HG02973 (cell line): ENCODE results near the gene GUCA1C.

Source experiments
- ATAC-seq: cut with Tn5 transposase; IDR thresholded peaks from one replicate; pipeline ENCODE4 v1.9.1; 2021; ENCODE audit warnings: moderate library complexity; ENCODE audit not compliant: unreplicated experiment

Gene GUCA1C, protein sequence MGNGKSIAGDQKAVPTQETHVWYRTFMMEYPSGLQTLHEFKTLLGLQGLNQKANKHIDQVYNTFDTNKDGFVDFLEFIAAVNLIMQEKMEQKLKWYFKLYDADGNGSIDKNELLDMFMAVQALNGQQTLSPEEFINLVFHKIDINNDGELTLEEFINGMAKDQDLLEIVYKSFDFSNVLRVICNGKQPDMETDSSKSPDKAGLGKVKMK

GRCh38 chr3:108953700-108954099 lies at the start of gene GUCA1C:
TSS of gene GUCA1C (minus strand) at chr3:108953879. CDS start at chr3:108953762, 117 bp downstream.
- ATAC-seq = no peak

- ATAC-seq = no peak
Observed at GRCh38 chr3:108998436-108998835, 44.8 kb upstream of the GUCA1C start.

DNA sequence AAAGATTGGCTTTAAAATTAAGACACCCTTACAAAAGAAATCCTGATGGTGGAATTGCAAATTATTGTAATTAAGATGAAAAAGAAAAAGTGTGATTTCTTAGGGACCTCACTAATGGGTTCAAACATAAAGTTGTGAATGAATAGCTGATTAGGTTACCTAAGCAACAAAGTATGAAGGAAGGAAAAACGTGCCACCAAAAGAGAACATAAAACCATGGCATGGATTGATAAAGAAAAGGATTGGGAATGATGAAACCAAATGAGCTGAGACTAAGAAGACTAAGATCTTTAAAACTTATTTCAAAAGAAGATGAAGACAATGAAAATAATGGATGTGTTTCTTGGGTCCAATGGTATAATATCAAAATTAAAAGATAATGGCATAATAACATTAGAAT lies 32.2 kb upstream of the GUCA1C start:
- ATAC-seq = no peak

GRCh38 chr3:108983051-108983450 lies 29.4 kb upstream of the GUCA1C start:
- ATAC-seq = no peak

DNA sequence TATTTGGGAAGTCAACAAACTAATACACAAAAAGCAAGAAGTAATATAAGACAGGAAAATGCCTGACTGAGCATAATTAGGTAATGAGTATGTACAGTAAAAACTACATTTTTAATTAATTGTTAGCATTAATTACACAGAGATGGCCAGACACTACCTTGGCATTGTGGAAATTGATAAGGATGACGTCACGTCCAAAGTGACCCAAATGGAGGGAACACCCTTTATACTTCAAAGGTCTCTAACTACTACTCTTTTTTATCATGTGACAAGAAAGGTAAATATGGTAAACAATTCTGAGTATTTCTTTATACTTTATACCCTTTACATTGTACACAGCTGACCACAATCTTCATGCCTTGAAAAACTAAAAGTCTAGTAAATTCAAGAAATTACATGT lies 22.4 kb upstream of the GUCA1C start:
- no peak for ATAC-seq

- ATAC-seq = no peak
Observed at GRCh38 chr3:108973019-108973418, 19.3 kb upstream of the GUCA1C start.

GRCh38 chr3:108972482-108972881 lies 18.8 kb upstream of the GUCA1C start:
- no peak for ATAC-seq

DNA sequence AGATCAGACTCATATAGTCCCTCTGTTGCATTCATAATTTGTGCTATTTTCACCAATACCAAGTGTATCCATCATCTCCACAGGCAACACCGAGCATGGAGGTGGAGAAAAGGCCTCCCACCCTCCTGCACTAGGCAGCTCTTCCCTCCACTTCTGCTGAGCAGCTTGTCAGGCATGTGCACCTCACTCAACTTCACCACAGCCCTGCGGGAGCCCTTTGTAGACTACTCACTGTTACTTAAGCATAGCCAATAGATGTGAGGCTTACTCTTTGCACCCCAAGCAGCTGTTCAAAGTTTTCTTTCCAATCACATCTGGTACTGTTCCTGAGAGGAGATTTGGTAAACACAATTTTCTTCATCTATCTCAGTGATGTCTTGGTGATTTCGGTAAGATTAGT lies 16.9 kb upstream of the GUCA1C start:
- ATAC-seq = no peak

GRCh38 chr3:108966773-108967172 lies 13.1 kb upstream of the GUCA1C start:
- no peak for ATAC-seq

GRCh38 chr3:108959017-108959416 lies 5.3 kb upstream of the GUCA1C start:
- no peak for ATAC-seq

GRCh38 chr3:108953210-108953609 lies 469 bp downstream of the GUCA1C start:
- ATAC-seq = no peak

DNA sequence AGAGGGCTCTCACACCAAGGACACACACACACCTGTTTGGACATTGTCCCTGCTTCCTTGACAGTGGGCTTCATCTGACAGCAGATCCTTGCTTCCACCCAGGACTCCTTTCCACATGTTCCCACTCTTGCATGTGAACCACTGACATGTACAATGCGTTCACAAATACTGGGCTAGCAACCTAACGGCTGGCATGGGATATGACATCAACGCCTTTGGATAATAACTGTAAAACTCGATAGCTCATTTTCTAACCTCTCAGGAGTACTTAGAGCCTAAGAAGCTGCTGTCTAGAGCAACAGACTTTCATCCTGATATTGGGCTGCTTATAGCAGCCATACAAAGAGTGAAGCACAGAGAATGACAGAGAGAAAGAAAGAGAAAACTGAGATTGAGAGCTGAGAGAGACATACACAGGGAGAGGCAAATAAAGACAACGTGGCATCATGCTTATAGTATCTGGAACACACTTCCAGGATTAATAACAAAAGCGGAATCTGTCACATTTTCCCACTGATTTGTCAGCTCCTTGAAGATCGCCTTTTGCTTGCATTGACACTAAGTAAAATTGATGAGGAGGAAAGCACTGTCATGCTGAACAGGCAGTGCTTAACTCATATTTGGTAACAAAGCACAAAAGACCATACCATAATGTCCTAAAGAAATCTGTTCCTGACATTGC lies 1.7 kb downstream of the GUCA1C start:
- no peak for ATAC-seq

DNA sequence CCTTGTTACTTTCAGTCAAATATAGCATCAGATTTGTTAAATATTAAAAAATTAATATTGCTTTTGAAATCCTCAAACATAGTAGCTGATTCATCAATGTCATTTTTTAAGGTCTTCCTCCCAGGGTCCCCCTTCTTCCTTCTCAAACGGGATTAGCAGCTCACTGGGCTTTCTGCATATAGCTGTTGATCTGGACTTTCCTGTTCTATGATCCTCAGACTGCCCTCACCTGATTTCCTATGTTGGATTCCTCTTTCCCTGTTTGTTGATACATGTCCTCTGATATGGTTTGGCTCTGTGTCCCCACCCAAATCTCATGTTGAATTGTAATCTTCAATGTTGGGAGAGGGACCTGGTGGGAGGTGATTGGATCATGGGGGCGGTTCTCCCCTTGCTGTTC lies 5.8 kb downstream of the GUCA1C start:
- ATAC-seq = no peak

- ATAC-seq = no peak
Observed at GRCh38 chr3:108946292-108947285, 7.1 kb downstream of the GUCA1C start.

- ATAC-seq = no peak
Observed at GRCh38 chr3:108940568-108941263, 13.0 kb downstream of the GUCA1C start.

GRCh38 chr3:108940166-108940565 lies 13.5 kb downstream of the GUCA1C start:
- ATAC-seq = no peak

- ATAC-seq = no peak
Observed at GRCh38 chr3:108936924-108937689, 16.6 kb downstream of the GUCA1C start.

- no peak for ATAC-seq
Observed at GRCh38 chr3:108931035-108931434, 22.6 kb downstream of the GUCA1C start.

DNA sequence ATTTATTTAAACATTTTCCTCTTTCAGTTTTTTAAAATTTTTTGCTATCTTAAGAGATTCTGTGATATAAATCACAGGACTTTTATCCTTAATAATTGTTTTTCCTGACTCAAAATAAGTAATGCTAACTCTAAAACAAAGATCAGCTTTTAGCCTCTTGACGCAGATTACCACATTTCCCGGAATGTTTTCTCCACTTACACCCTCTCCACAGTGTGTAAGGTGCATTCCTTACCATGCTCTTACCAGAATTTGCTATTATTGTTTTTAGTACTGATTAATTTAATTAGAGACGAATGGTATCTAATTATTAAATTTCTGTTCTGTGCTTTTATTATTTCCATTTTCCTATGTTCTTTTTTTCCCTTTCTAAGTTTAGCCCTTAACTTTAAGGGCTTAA lies 34.8 kb downstream of the GUCA1C start:
- no peak for ATAC-seq
